Measurements from ENCODE around the gene PCDH9. TPM values are rescaled to one million over a fixed set of nuclear protein-coding genes. Genes with fewer than 3 reads are reported as not detected.

PCDH9 gene
- total RNA-seq, 1 donor from 2014 or later = 9.8 TPM

GRCh38 chr13:66446413-66446812, 783.7 kb downstream of the PCDH9 start:
- Mint-ChIP-seq H3K9me3 (ENCODE audit: low read depth) (no peaks in the 10 kb centered on the region), H3K27me3 (ENCODE audit: low read depth) (no peaks in the 10 kb centered on the region), H3K36me3 (ENCODE audit: low read depth) (no peaks in the 10 kb centered on the region), H3K4me3 (ENCODE audit: unreplicated experiment) (no peak overlapping the region), H3K27ac (ENCODE audit: unreplicated experiment) (no peak overlapping the region), H3K4me1 (ENCODE audit: low read depth) (peaks cover 10% of the 10 kb centered on the region)
- no peak for DNase-seq (ENCODE audit: low spot score)
- no peak for TF ChIP-seq CTCF (IDR thresholded peaks at IDR 0.05)

- Mint-ChIP-seq H3K4me1 (ENCODE audit: low read depth) (peaks cover 10% of the 10 kb centered on the region), H3K27me3 (ENCODE audit: low read depth) (no peaks in the 10 kb centered on the region), H3K36me3 (ENCODE audit: low read depth) (no peaks in the 10 kb centered on the region), H3K4me3 (ENCODE audit: unreplicated experiment) (no peak overlapping the region), H3K9me3 (ENCODE audit: low read depth) (no peaks in the 10 kb centered on the region), H3K27ac (ENCODE audit: unreplicated experiment) (no peak overlapping the region)
- no peak for TF ChIP-seq CTCF (IDR thresholded peaks at IDR 0.05)
- DNase-seq (ENCODE audit: low spot score) = no peak
Observed at GRCh38 chr13:66443926-66444325, 786.2 kb downstream of the PCDH9 start.

GRCh38 chr13:66440938-66441337, 789.2 kb downstream of the PCDH9 start:
- Mint-ChIP-seq H3K9me3 (ENCODE audit: low read depth) (peaks cover 11% of the 10 kb centered on the region), H3K4me1 (ENCODE audit: low read depth) (peaks cover 10% of the 10 kb centered on the region), H3K36me3 (ENCODE audit: low read depth) (peaks cover 2% of the 10 kb centered on the region), H3K4me3 (ENCODE audit: unreplicated experiment) (no peak overlapping the region), H3K27me3 (ENCODE audit: low read depth) (no peaks in the 10 kb centered on the region), H3K27ac (ENCODE audit: unreplicated experiment) (no peak overlapping the region)
- TF ChIP-seq CTCF (IDR thresholded peaks at IDR 0.05) = no peak
- DNase-seq (ENCODE audit: low spot score) = no peak

- no peaks in the 10 kb centered on the region for H3K36me3 Mint-ChIP-seq (ENCODE audit: low read depth)
- H3K27ac Mint-ChIP-seq (ENCODE audit: unreplicated experiment) = no peak overlapping the region
Observed at GRCh38 chr13:66430728-66431127, 799.4 kb downstream of the PCDH9 start.

GRCh38 chr13:66430269-66430668, 799.9 kb downstream of the PCDH9 start:
- no peak overlapping the region for H3K27ac Mint-ChIP-seq (ENCODE audit: unreplicated experiment)
- H3K4me1 Mint-ChIP-seq (ENCODE audit: low read depth) = peaks cover 63% of the 10 kb centered on the region
- no peaks in the 10 kb centered on the region for H3K27me3 Mint-ChIP-seq (ENCODE audit: low read depth)
- no peak overlapping the region for H3K4me3 Mint-ChIP-seq (ENCODE audit: unreplicated experiment)
- H3K36me3 Mint-ChIP-seq (ENCODE audit: low read depth) = no peaks in the 10 kb centered on the region
- TF ChIP-seq CTCF (IDR thresholded peaks at IDR 0.05) = no peak
- H3K9me3 Mint-ChIP-seq (ENCODE audit: low read depth) = peaks cover 2% of the 10 kb centered on the region
- no peak for DNase-seq (ENCODE audit: low spot score)

More at GRCh38 chr13:66430728-66431127, 799.4 kb downstream of the PCDH9 start:
- Mint-ChIP-seq H3K4me3 (ENCODE audit: unreplicated experiment) (no peak overlapping the region), H3K9me3 (ENCODE audit: low read depth) (peaks cover 2% of the 10 kb centered on the region), H3K27me3 (ENCODE audit: low read depth) (no peaks in the 10 kb centered on the region), H3K4me1 (ENCODE audit: low read depth) (peaks cover 58% of the 10 kb centered on the region)
- no peak for DNase-seq (ENCODE audit: low spot score)
- TF ChIP-seq CTCF (IDR thresholded peaks at IDR 0.05) = no peak
